Measurements from ENCODE around the gene NEURL1B. TPM values are rescaled to one million over a fixed set of nuclear protein-coding genes. Genes with fewer than 3 reads are reported as not detected.

Gene NEURL1B
- total RNA-seq, 1 experiment from 2014 or later, result 2.8 TPM

- no peak for TF ChIP-seq CTCF (IDR thresholded peaks at IDR 0.05; ENCODE audit: unreplicated experiment)
- H3K27ac Mint-ChIP-seq (ENCODE audit: unreplicated experiment), result no peak overlapping the region
- peaks cover 100% of the 10 kb centered on the region for H3K27me3 Mint-ChIP-seq (ENCODE audit: unreplicated experiment)
- CTCF ChIA-PET, result interaction anchor here (0.9 kb wide), 1 partner anchor 28 kb away, joined by 3 read pairs; no protein-coding TSS in a partner anchor
- intact Hi-C loops (cut with micrococcal nuclease; ENCODE audit: unreplicated experiment), result no loop called here
- no peaks in the 10 kb centered on the region for H3K4me1 Mint-ChIP-seq (ENCODE audit: low read depth, unreplicated experiment)
- no peak overlapping the region for H3K4me3 Mint-ChIP-seq (ENCODE audit: low read depth, unreplicated experiment)
- no peaks in the 10 kb centered on the region for H3K36me3 Mint-ChIP-seq (ENCODE audit: insufficient read depth, unreplicated experiment)
- H3K9me3 Mint-ChIP-seq (ENCODE audit: low read depth, unreplicated experiment), result peaks cover 2% of the 10 kb centered on the region
- BruUV-seq (replicated peaks), result no TSS peak
- no peak for DNase-seq
These were observed 23.2 kb upstream of the NEURL1B start for GRCh38 chr5:172617817-172618216.

- no peak for TF ChIP-seq CTCF (IDR thresholded peaks at IDR 0.05; ENCODE audit: unreplicated experiment)
- intact Hi-C loops (cut with micrococcal nuclease; ENCODE audit: unreplicated experiment), result no loop called here
- CTCF ChIA-PET, result interaction anchor here (0.9 kb wide), 1 partner anchor 29 kb away, joined by 3 read pairs; no protein-coding TSS in a partner anchor
- H3K27me3 Mint-ChIP-seq (ENCODE audit: unreplicated experiment), result peaks cover 100% of the 10 kb centered on the region
- no peak overlapping the region for H3K4me3 Mint-ChIP-seq (ENCODE audit: low read depth, unreplicated experiment)
- BruUV-seq (replicated peaks), result no TSS peak
- H3K27ac Mint-ChIP-seq (ENCODE audit: unreplicated experiment), result no peak overlapping the region
- no peaks in the 10 kb centered on the region for H3K36me3 Mint-ChIP-seq (ENCODE audit: insufficient read depth, unreplicated experiment)
- no peaks in the 10 kb centered on the region for H3K4me1 Mint-ChIP-seq (ENCODE audit: low read depth, unreplicated experiment)
- H3K9me3 Mint-ChIP-seq (ENCODE audit: low read depth, unreplicated experiment), result peaks cover 2% of the 10 kb centered on the region
- DNase-seq, result no peak
These were observed 22.3 kb upstream of the NEURL1B start for GRCh38 chr5:172618574-172619365.

- no peak overlapping the region for H3K27ac Mint-ChIP-seq (ENCODE audit: unreplicated experiment)
- H3K36me3 Mint-ChIP-seq (ENCODE audit: insufficient read depth, unreplicated experiment), result no peaks in the 10 kb centered on the region
- CTCF ChIA-PET, result no interaction called here
- BruUV-seq (replicated peaks), result no TSS peak
- TF ChIP-seq CTCF (IDR thresholded peaks at IDR 0.05; ENCODE audit: unreplicated experiment), result no peak
- DNase-seq, result no peak
- no peak overlapping the region for H3K4me3 Mint-ChIP-seq (ENCODE audit: low read depth, unreplicated experiment)
- intact Hi-C loops (cut with micrococcal nuclease; ENCODE audit: unreplicated experiment), result no loop called here
- H3K4me1 Mint-ChIP-seq (ENCODE audit: low read depth, unreplicated experiment), result no peaks in the 10 kb centered on the region
- no peaks in the 10 kb centered on the region for H3K9me3 Mint-ChIP-seq (ENCODE audit: low read depth, unreplicated experiment)
- peaks cover 100% of the 10 kb centered on the region for H3K27me3 Mint-ChIP-seq (ENCODE audit: unreplicated experiment)
These were observed 20.6 kb upstream of the NEURL1B start for GRCh38 chr5:172620506-172620905.

- DNase-seq, result no peak
- no TSS peak for BruUV-seq (replicated peaks)
- H3K27me3 Mint-ChIP-seq (ENCODE audit: unreplicated experiment), result peaks cover 100% of the 10 kb centered on the region
- CTCF ChIA-PET, result interaction anchor here (0.6 kb wide), 2 partner anchors 155 to 161 kb away, joined by 4 to 6 read pairs; no protein-coding TSS in a partner anchor
- H3K27ac Mint-ChIP-seq (ENCODE audit: unreplicated experiment), result no peak overlapping the region
- H3K4me1 Mint-ChIP-seq (ENCODE audit: low read depth, unreplicated experiment), result no peaks in the 10 kb centered on the region
- H3K9me3 Mint-ChIP-seq (ENCODE audit: low read depth, unreplicated experiment), result no peaks in the 10 kb centered on the region
- H3K4me3 Mint-ChIP-seq (ENCODE audit: low read depth, unreplicated experiment), result no peak overlapping the region
- intact Hi-C loops (cut with micrococcal nuclease; ENCODE audit: unreplicated experiment), result no loop called here
- H3K36me3 Mint-ChIP-seq (ENCODE audit: insufficient read depth, unreplicated experiment), result no peaks in the 10 kb centered on the region
- no peak for TF ChIP-seq CTCF (IDR thresholded peaks at IDR 0.05; ENCODE audit: unreplicated experiment)
These were observed 18.7 kb upstream of the NEURL1B start for GRCh38 chr5:172622091-172623046.

Data from Calu3 (cell line).